Superior temporal gyrus (tissue), 1 donor: ENCODE measurements around the gene KRT16.
"Not testable (repeated sequence)": the region's sequence is repeated elsewhere in the genome, so short reads cannot be mapped to it uniquely, and the experiment has no call there.

Source experiments
- DNase-seq: peaks from one replicate; pipeline ENCODE4 v3.0.0-alpha.2; 2016; ENCODE audit errors: extremely low spot score

Gene KRT16

GRCh38 chr17:41612376-41613160 lies at the start of gene KRT16:
Gene KRT16 (minus strand): TSS chr17:41612767. CDS start chr17:41612688, 79 bp downstream.
- not testable (repeated sequence) for DNase-seq

DNA sequence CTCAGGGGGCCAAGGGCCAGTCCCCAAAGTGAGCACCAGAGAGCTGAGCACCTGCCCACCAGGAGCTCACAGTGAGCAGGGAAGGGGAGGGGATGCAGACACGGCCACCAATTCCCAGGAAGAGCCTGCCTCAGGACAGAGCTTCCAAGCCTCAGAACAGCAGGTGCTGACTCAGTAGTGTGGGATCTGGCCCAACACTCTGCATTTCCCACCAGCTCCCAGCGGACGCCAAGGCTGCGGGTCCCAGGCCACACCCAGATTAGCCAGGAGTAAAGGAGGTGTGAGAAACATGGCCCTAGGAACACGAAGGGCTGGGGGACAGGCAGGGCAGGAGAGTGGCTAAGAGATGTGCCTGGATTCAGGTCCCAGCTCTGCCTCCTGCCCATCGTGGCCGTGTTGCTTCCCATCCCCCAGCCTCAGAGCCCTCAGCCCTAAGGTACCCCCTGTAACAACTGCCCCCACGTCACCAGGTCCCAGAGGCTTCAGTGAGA lies 47.7 kb upstream of the KRT16 start:
- DNase-seq = no peak

DNA sequence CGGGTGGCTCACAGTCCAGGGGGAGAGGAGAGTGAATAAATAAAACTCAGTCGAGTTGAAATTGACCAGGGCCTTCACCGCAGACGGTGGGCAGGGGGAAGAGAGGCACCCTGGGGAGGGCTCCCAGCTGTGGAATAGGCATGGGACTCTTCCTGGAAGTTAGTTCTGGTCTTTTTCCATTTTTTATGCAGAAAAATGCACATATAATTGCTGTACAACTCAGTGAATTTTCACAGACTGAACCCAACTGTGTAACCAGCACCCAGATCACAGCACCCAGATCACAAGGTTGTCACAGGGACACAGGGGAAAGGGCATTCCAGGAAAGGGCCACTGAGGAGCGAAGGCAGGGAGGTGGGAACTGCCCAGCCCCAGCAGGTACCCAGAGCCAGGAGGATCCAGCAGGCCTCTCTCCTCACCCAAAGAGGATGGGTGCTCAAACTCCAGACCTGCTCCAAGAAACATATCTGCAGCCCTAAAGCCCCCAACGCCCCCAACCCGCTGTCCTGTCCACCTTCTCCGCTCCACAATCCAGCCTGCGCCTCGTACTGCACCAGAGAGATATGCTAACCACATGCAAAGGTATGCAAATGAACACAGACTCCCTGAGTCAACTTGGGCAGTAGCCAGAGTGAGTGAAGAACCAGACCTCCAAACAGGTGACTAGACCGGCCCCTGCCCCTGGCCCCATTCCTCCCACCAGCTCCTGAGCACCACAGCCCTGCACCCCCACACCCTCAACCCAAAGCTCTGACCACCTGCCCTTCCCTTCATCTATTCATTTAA lies 47.1 kb upstream of the KRT16 start:
- no peak for DNase-seq

- no peak for DNase-seq
These were observed 46.3 kb upstream of the KRT16 start for GRCh38 chr17:41658846-41659245.

GRCh38 chr17:41657936-41658335 lies 45.4 kb upstream of the KRT16 start:
- DNase-seq = no peak

DNA sequence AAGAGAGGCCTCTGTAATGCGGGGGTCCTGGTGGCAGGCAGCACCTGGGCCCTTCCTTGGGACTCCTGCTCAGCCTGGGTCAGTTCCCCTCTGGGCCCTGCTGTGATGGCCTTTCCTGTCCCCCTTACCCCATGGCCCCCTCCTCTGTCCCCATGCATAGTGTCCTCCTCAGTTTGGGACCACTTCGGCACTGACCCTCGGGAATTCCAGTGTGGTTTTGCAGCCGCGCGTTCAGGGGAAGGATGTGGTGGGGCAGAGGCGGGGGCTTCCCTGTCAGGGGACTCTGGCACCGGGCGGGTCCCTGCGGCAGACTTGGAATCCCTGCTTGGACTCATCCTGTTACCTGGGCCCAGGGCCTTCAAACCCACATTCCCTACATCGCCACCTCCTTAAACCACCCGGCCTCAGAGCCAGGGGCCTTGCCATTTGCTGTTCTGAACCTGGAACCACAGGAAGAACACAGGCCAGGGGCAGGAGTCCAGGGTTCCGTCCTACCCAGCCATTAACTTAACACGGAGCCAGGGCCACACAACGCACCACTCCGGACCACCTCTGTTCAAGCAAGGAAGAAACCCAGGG lies 44.7 kb upstream of the KRT16 start:
- no peak for DNase-seq

DNA sequence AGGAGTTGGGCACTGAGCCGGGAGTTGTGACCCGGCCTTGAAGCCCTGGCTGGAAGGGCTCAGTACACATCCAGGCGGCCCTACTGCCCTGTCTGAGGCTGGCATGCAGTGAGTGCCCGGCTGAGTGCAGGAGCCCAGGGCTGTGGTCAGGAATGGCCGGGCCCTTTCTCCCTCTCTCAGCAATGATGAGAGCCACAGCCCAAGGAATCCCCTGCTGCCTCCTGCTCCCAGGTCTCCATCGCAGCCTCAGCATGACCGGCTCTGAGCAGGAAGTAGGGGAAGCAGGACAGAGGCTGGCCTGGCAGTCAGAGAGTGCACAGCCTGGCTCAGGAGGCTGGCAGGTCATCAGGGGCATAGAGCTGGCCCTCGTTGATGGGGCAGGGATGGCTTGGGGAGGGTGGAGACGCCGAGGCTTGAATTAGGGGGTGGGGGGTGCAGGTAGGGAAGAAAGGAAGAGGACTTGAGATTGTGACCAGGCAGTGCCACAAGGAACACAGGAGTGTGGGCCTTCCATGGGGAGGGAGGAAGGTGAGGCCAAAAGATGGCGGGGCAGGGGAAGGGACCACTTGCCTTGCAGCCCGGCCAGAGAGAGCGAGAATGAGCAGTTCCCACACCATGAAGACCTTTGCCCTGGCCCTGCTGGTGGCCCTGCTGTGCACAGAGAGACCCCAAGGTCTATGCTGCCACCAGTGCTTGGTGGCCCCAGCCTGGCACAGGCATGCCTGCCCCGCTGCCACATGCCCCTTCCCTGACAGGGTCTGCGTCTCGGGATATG lies 43.9 kb upstream of the KRT16 start:
- no peak for DNase-seq

GRCh38 chr17:41655611-41656111 lies 43.1 kb upstream of the KRT16 start:
- no peak for DNase-seq

DNA sequence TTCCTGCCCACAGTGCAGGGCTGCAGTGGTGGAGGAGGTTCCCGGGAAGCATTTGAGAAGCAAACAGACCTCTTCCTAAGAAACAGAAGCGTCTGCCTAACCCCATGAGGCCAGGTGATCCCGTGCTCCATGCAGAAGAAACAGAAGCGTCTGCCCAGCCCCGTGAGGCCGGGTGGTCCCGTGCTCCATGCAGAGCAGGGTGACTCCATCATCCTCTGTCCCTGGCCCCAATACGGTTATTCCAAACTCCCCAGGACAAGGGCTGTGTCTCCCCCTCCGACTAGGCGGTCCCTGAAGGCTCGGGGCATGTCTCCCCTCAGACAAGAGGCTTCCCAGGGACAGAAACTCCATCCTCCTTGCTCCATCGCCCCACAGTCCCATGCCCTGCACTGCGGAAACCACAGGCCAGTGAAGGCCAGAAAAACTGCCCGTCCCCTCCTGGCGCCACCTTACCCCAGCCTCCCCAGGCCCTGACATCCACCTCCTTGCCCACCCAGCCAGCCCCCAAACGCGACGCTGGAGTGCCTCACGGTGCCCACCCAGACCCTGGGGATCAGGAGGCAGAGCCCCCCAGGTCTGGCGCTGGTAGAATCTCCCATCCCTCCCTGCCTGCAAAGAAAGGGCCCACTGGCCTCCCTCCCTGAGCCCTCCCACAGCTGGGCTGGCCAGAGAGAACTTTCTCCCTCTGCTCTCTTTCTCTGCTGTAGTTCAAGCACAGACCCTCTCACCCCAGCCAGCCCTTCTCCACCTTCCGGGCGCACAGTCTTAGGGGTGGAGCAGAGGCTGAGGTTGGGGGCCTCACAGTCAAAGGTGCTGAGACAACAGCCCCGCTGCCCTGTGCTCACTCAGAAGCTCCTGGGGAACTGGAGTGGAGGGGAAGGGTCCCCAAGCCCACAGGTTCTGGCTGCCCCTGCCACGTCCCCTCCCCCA lies 42.4 kb upstream of the KRT16 start:
- no peak for DNase-seq

DNA sequence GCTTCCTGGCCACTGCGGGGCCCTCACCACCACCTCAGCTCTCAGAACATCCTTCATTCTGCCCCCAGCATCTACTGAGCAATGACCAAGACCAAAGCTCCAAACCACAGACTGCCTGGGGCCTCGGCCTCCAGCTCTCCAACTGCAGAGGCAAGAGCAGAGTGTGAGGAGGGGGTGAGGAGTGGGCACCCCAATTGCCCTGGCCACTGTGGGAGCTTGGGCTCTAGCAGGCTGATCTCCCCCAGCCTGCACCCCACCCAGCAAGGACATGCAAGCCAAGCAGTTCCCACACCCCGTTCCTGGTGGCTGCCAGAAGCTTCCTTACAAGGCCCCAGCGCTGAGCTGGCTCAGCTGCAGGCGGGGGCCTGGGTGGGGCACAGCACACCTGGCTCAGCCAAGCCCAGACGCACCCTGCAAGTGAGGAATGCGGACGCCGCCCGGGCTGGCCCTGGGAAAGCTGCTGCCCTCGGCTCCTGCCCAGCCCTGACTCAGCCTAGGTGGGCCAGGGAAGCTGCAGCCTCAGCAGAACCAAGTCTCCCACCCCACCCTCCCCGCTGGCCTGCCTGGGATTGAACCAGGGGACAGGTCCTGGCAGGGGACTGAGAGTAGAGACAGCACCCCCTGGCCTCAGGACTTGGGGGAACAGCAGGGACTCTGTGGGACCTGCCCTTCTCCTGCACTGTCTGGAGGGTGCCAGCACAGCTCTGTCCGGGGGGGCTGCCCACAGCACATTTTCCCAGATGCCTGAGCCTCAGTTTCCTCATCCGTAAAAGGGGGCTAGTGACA lies 41.5 kb upstream of the KRT16 start:
- no peak for DNase-seq

DNA sequence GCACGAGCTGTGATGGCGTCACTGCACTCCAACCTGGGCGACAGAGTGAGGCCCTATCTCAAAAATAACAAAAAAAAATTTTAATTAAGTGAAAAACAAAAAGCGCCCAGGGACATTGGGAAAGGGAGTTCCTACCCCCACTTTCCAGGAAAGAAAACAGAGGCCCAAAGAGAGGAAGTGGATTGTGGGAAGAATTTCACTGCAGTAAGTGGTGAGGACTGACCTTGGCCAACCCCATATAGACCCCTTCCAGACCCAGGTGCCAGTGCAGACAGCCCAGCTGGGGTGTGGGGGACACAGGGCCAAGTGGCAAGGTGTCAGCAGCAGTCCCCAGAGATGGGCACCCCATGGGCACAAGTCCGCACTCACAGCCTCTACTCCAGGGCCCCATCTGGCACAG lies 40.9 kb upstream of the KRT16 start:
- DNase-seq = no peak

DNA sequence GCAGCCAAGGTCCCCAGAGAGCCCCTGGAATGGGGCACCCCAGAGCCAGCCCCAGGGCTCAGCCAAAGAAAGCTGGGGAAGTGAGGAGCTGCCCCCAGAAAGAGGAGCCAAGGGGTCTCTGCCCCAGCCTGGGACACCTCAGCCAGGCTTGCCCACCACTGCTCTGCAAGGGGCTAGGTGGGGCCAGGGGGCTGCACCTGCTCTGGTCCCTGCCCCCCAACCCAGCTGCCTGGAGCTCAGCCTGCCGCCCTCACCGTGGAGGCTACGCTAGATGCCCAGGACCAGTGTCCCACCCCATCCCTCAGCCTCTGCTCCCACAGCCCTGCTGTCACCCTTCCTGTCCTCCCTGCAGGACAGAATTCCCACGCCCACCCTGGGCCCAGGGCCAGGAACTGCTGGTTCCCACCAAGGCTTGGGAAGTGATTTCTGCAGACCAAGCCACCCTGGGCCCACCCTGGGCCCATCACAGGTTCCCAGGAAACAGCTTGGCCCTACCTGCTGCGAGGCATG lies 39.9 kb upstream of the KRT16 start:
- no peak for DNase-seq

DNA sequence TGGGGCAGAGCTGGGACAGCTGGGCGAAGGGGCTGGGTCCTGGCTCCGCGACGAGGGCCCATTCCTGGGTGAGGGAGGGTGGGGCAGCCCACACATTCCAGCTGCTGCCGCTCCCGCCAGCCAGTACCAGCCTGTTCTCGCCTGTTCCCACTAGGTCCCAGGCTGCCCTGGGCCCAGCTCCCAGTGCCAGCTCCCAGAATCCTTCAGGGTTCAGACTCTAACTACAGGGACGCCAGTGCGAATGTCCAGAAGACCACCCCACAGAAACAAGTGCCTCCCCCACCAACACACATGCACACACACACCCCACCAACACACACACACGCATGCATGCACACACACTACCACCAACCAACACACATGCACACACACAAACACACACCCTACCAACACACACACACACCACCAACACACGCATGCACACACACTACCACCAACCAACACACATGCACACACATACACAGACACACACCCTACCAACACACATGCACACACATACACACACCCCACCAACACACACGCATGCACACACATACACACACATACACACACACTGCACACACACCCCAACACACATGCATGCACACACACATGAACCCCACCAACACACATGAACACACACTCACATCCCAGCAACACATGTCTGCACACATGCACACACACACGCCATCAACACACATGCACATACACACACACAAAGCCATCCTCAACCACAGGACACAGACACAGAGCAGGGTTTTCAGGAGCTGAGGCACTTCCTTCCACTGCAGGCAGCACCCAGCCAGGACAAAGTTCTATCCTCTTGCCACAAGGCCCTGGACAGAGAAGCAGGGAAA lies 39.3 kb upstream of the KRT16 start:
- DNase-seq = peak; percentile 43

- no peak for DNase-seq
These were observed 38.4 kb upstream of the KRT16 start for GRCh38 chr17:41650794-41651624.

DNA sequence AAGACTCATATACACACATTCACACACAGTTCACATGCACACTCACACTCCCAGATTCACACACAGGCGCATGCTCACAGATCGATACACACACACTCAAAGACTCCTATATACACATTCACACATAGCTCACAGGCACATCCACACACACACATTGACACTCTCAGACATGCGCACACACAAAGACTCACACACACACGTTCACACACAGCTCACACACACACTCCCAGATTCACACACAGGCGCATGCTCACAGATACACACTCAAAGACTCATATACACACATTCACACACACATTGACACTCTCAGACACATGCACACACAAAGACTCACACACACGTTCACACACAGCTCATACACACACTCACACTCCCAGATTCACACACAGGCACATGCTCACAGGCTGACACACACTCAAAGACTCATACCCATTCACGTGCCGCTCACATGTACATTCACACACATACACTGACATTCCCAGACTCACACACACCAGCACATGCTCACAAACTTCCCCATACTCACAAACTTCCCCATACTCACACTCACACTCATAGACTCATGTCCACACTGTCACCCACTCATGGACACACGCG lies 37.5 kb upstream of the KRT16 start:
- no peak for DNase-seq

DNA sequence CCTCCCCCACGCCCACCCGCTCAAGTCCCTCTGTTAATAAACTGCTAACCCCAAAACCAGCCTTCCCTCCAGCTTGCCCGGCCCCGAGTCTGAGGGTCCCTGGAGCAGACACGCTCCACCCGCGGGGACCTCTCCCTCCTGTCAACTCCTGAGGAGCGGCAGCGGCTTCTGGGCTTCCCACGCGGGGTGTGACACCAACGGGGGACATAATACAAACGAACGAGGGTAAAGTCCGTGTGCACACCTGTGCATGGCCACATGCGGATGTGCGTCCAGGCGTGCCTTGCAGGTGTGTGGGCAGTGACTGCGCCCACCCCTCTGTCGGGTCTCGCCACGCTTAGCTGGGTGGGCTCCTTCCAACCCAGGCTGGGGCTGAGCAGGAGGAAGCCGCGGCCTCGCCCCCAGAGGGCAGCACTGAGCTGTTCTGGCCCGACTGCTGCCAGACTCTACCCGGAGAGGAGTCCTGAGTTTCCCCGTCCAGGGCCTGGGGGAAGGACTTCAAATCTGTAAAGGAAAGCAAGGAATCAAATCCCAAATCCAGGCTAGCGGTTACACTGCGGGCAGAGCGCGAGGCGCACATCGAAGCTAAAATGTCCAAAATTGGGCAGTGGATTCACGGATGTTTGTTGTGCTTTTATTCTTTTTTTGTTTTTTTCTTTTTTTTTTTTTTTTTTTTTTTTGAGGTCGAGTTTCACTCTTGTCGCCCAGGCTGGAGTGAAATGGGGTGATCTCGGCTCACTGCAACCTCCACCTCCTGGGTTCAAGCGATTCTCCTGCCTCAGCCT lies 36.0 kb upstream of the KRT16 start:
- peak; percentile 77 for DNase-seq
